Dermis blood vessel endothelial cell (primary cell): ENCODE measurements around the gene PRKCH. TPM values are rescaled to one million over a fixed set of nuclear protein-coding genes. Genes with fewer than 3 reads are reported as not detected.

ENCODE experiments used
- DNase-seq: peaks from one replicate; pipeline ENCODE4 v3.0.0; 2010
- total RNA-seq: library from RNA; depleted of rRNA; stranded (reverse); fragments of >200 nt; gene quantifications from 2 replicates; pipeline ENCODE4 v1.2.3, GENCODE V29; 2014

PRKCH gene
- total RNA-seq, 1 donor from 2014 or later: 327 TPM

- peak; percentile 65 for DNase-seq
Observed at GRCh38 chr14:61498303-61498702, 176.9 kb downstream of the PRKCH start.

- DNase-seq: peak; percentile 84
Observed at GRCh38 chr14:61498811-61499210, 177.4 kb downstream of the PRKCH start.

- DNase-seq: no peak
Observed at GRCh38 chr14:61499991-61500390, 178.6 kb downstream of the PRKCH start.

GRCh38 chr14:61501714-61502458 is 180.5 kb downstream of the PRKCH start:
- no peak for DNase-seq

- peak; percentile 42 for DNase-seq
Observed at GRCh38 chr14:61502459-61503093, 181.2 kb downstream of the PRKCH start.

GRCh38 chr14:61503167-61503801 is 181.9 kb downstream of the PRKCH start:
- peak; percentile 86 for DNase-seq

- DNase-seq: no peak
Observed at GRCh38 chr14:61504901-61505300, 183.5 kb downstream of the PRKCH start.

- DNase-seq: no peak
Observed at GRCh38 chr14:61505815-61506809, 184.7 kb downstream of the PRKCH start.

GRCh38 chr14:61508526-61508925 is 187.1 kb downstream of the PRKCH start:
- DNase-seq: no peak

- no peak for DNase-seq
Observed at GRCh38 chr14:61510736-61511557, 189.6 kb downstream of the PRKCH start.

GRCh38 chr14:61511558-61511948 is 190.2 kb downstream of the PRKCH start:
- DNase-seq: no peak

GRCh38 chr14:61512026-61512834 is 190.9 kb downstream of the PRKCH start:
- DNase-seq: no peak

GRCh38 chr14:61513986-61514830 is 192.8 kb downstream of the PRKCH start:
- no peak for DNase-seq

GRCh38 chr14:61514927-61515326 is 193.5 kb downstream of the PRKCH start:
- DNase-seq: no peak

- DNase-seq: no peak
Observed at GRCh38 chr14:61515436-61516117, 194.2 kb downstream of the PRKCH start.

GRCh38 chr14:61516118-61516743 is 194.9 kb downstream of the PRKCH start:
- no peak for DNase-seq

- no peak for DNase-seq
Observed at GRCh38 chr14:61516964-61517653, 195.7 kb downstream of the PRKCH start.

- peak; percentile 38 for DNase-seq
Observed at GRCh38 chr14:61517911-61518384, 196.6 kb downstream of the PRKCH start.
